ENCODE data around the gene TMPRSS13. TPM values are rescaled to one million over a fixed set of nuclear protein-coding genes. Genes with fewer than 3 reads are reported as not detected.

TMPRSS13 gene
- total RNA-seq, 6 experiments from 2014 or later: 0.09 to 0.61 (median 0.12) TPM; not detected in 3

GRCh38 chr11:117913736-117914397, 15.3 kb downstream of the TMPRSS13 start:
- Histone ChIP-seq H3K4me3 (no peak overlapping the region), H3K27ac (no peak overlapping the region), H3K4me1 (no peaks in the 10 kb centered on the region), H3K36me3 (no peaks in the 10 kb centered on the region), H3K9me3 (no peaks in the 10 kb centered on the region), H3K27me3 (no peaks in the 10 kb centered on the region)
- 70% methylated on average over 2 of the region's 9 CpGs for WGBS (ENCODE audit: insufficient coverage, low coverage, low lambda C conversion rate, missing lambda C conversion rate)
- intact Hi-C loops (cut with DNase I): no loop called here
- no peak for ATAC-seq
- TF ChIP-seq POLR2A (IDR thresholded peaks at IDR 0.05): no peak
- peak in 1 of 3 donors; percentile 19 for DNase-seq

GRCh38 chr11:117912497-117912896, 16.7 kb downstream of the TMPRSS13 start:
- Histone ChIP-seq H3K9me3 (no peaks in the 10 kb centered on the region), H3K4me1 (no peaks in the 10 kb centered on the region), H3K4me3 (no peak overlapping the region), H3K36me3 (no peaks in the 10 kb centered on the region), H3K27ac (no peak overlapping the region), H3K27me3 (no peaks in the 10 kb centered on the region)
- no peak for TF ChIP-seq POLR2A (IDR thresholded peaks at IDR 0.05)
- TF ChIP-seq, protein P1, sequence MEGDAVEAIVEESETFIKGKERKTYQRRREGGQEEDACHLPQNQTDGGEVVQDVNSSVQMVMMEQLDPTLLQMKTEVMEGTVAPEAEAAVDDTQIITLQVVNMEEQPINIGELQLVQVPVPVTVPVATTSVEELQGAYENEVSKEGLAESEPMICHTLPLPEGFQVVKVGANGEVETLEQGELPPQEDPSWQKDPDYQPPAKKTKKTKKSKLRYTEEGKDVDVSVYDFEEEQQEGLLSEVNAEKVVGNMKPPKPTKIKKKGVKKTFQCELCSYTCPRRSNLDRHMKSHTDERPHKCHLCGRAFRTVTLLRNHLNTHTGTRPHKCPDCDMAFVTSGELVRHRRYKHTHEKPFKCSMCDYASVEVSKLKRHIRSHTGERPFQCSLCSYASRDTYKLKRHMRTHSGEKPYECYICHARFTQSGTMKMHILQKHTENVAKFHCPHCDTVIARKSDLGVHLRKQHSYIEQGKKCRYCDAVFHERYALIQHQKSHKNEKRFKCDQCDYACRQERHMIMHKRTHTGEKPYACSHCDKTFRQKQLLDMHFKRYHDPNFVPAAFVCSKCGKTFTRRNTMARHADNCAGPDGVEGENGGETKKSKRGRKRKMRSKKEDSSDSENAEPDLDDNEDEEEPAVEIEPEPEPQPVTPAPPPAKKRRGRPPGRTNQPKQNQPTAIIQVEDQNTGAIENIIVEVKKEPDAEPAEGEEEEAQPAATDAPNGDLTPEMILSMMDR (IDR thresholded peaks at IDR 0.05): no peak
- ATAC-seq (no peak), DNase-seq (no peak)
- intact Hi-C loops (cut with DNase I): no loop called here
- 56% methylated on average over 3 of the region's 7 CpGs for WGBS (ENCODE audit: insufficient coverage, low coverage, low lambda C conversion rate, missing lambda C conversion rate)

GRCh38 chr11:117911694-117912093, 17.5 kb downstream of the TMPRSS13 start:
- ATAC-seq: no peak

DNA sequence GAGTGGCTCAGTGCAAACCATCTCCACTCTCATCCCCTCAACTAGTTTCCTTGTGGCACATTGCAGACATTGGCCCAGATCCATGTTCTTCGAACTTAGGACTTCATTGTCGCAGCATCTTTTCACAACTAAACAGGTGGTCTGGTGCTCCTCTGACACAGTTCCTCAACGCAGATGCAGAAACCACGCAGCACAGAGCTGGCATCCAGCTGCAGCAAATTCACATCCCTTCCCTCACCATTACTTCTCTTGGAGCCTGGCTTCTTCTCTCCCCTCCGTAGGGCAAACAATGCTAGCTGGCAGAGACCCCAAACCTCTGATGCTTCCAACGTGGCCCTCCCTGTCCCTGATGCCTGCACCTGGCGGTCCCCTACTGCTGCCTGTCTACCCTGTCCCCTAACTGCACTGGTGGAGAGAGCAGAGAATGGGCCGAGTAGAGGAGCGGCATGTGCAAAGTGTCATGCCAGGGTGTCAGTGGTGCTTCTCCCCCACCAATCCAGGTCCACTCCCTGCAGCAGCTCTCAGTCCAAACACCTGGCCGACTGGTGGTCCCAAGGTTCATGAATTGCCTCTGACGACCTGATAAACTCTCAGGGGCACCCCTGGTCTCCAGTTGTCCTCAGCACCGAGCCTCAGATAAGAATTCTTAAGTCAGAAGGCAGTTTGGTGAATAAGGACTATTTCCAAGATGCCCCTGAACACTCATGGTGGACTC, 18.1 kb downstream of the TMPRSS13 start:
- no peak overlapping the region for H3K4me3 ChIP-seq
- no peak for ATAC-seq
- no peak overlapping the region for H3K27ac ChIP-seq
- 50% methylated on average over 6 of the region's 12 CpGs for WGBS (ENCODE audit: insufficient coverage, low coverage, low lambda C conversion rate, missing lambda C conversion rate)
- H3K36me3 ChIP-seq: no peaks in the 10 kb centered on the region
- intact Hi-C loops (cut with DNase I): no loop called here
- H3K4me1 ChIP-seq: no peaks in the 10 kb centered on the region
- H3K9me3 ChIP-seq: no peaks in the 10 kb centered on the region
- peak in 1 of 3 donors; percentile 37 for DNase-seq
- TF ChIP-seq, protein P1 (IDR thresholded peaks at IDR 0.05): no peak
- TF ChIP-seq POLR2A (IDR thresholded peaks at IDR 0.05): no peak
- H3K27me3 ChIP-seq: no peaks in the 10 kb centered on the region

More at GRCh38 chr11:117911694-117912093, 17.5 kb downstream of the TMPRSS13 start:
- Histone ChIP-seq H3K9me3 (no peaks in the 10 kb centered on the region), H3K27me3 (no peaks in the 10 kb centered on the region), H3K27ac (no peak overlapping the region), H3K4me1 (no peaks in the 10 kb centered on the region), H3K4me3 (no peak overlapping the region), H3K36me3 (no peaks in the 10 kb centered on the region)
- 80% methylated on average over 1 of the region's 3 CpGs for WGBS (ENCODE audit: insufficient coverage, low coverage, low lambda C conversion rate, missing lambda C conversion rate)
- intact Hi-C loops (cut with DNase I): no loop called here
- no peak for TF ChIP-seq POLR2A (IDR thresholded peaks at IDR 0.05)
- TF ChIP-seq, protein P1 (IDR thresholded peaks at IDR 0.05): no peak
- DNase-seq: peak in 1 of 3 donors; percentile 19

GRCh38 chr11:117910525-117910924, 18.7 kb downstream of the TMPRSS13 start:
- intact Hi-C loops (cut with DNase I): no loop called here
- H3K27ac ChIP-seq: no peak overlapping the region
- DNase-seq (peak in 1 of 3 donors; percentile 28), ATAC-seq (no peak)
- TF ChIP-seq POLR2A (IDR thresholded peaks at IDR 0.05): no peak
- TF ChIP-seq, protein P1 (IDR thresholded peaks at IDR 0.05): no peak
- no peaks in the 10 kb centered on the region for H3K4me1 ChIP-seq
- H3K27me3 ChIP-seq: no peaks in the 10 kb centered on the region
- H3K4me3 ChIP-seq: no peak overlapping the region
- no peaks in the 10 kb centered on the region for H3K9me3 ChIP-seq
- WGBS (ENCODE audit: insufficient coverage, low coverage, low lambda C conversion rate, missing lambda C conversion rate): 34% methylated on average over 3 of the region's 4 CpGs
- no peaks in the 10 kb centered on the region for H3K36me3 ChIP-seq
